H1 (cell line): ENCODE results near the gene FGF5. TPM values are rescaled to one million over a fixed set of nuclear protein-coding genes. Genes with fewer than 3 reads are reported as not detected.

Experiments
- polyA plus RNA-seq, 7 experiments: library from polyadenylated mRNA; depleted of rRNA in 3 of 7; stranded (reverse) in 5 of 7; unstranded in 2 of 7; fragments of >200 nt in 5 of 7; fragments of 200-250 nt in 2 of 7; gene quantifications; 1 replicate in 5 of 7; 2 replicates in 1 of 7; 4 replicates in 1 of 7; pipeline versions ENCODE4 v1.2.1 to v1.2.3, GENCODE V29; 2011 to 2013; ENCODE audit warnings: missing spikeins in 2 of 7, mixed read lengths in 2 of 7
- total RNA-seq: library from RNA; stranded (reverse); fragmentation: NEBNext Ultra II Directional; extraction: Animal tissue kit (Norgen Biotek cat#: 25700); gene quantifications from 2 replicates; pipeline ENCODE4 v1.2.1, GENCODE V29; 2021
- TF ChIP-seq, protein P1 (sequence below), 3 experiments: IDR thresholded peaks; 1 replicate in 2 of 3; 2 replicates in 1 of 3; pipeline versions ENCODE4 v1.5.1 to v1.6.1; 2011; ENCODE audit warnings: low read length in 3 of 3, mild to moderate bottlenecking in 3 of 3, inconsistent platforms in 2 of 3, low read depth in 1 of 3, moderate library complexity in 1 of 3; ENCODE audit not compliant: insufficient read depth in 1 of 3; ENCODE audit errors: control extremely low read depth in 1 of 3

The FGF5 gene
- total and polyA plus RNA-seq, 2 of the 8 experiments (the other 6 are each of a cell fraction or from before 2014, with no cell fraction given), result not detected

DNA sequence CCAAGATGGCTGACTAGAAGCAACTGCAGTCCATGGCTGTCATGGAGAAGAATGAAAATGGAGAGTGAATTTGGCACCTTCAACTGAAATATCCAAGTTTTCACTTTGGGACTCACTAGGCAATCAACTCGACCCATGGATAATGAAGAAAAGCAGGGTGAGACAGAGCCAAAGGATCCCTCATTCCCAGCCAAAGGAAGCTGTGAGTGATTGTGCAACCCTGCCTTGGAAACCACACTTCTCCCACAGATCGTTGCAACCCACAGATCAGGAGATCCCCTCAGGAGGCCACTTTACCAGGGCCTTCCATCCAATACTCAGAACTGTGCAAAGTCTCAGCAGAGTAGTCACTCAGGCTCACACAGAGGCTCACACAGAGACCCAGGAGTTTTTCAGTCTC, 73.6 kb downstream of the FGF5 start (continued):
- TF ChIP-seq, protein P1, sequence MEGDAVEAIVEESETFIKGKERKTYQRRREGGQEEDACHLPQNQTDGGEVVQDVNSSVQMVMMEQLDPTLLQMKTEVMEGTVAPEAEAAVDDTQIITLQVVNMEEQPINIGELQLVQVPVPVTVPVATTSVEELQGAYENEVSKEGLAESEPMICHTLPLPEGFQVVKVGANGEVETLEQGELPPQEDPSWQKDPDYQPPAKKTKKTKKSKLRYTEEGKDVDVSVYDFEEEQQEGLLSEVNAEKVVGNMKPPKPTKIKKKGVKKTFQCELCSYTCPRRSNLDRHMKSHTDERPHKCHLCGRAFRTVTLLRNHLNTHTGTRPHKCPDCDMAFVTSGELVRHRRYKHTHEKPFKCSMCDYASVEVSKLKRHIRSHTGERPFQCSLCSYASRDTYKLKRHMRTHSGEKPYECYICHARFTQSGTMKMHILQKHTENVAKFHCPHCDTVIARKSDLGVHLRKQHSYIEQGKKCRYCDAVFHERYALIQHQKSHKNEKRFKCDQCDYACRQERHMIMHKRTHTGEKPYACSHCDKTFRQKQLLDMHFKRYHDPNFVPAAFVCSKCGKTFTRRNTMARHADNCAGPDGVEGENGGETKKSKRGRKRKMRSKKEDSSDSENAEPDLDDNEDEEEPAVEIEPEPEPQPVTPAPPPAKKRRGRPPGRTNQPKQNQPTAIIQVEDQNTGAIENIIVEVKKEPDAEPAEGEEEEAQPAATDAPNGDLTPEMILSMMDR (IDR thresholded peaks at IDR 0.05; ENCODE audit: control extremely low read depth in 1 of 3, insufficient read depth in 1 of 3, low read depth in 1 of 3, low read length in 3 of 3), result no peak
- TF ChIP-seq, all 59 proteins: peak for 0

Other genes starting within 250 kb of the FGF5 start
- 7.5 and 7.9 TPM in 2 replicates for gene ANTXR2, start 193.4 kb upstream of the FGF5 start, total RNA-seq
- gene ANTXR2, start 193.4 kb upstream of the FGF5 start, polyA plus RNA-seq (2011; rRNA removed), result 0.89 and 1.1 TPM in 2 replicates
- gene PRDM8, start 69.2 kb upstream of the FGF5 start, total RNA-seq, result 0.10 TPM in 1 of 2 replicates, not detected in the other
- 0.03 TPM in 1 of 2 replicates, not detected in the other for gene PRDM8, start 69.2 kb upstream of the FGF5 start, polyA plus RNA-seq (2011; rRNA removed)
- not detected in 2 replicates for gene CFAP299, start 69.1 kb downstream of the FGF5 start, total RNA-seq
- not detected in 2 replicates for gene CFAP299, start 69.1 kb downstream of the FGF5 start, polyA plus RNA-seq (2011; rRNA removed)